GM19099 (cell line): ENCODE data around the gene CCNDBP1.

Source experiments
- POLR2A ChIP-seq: IDR thresholded peaks from 3 replicates; pipeline ENCODE4 v1.6.1; 2011; ENCODE audit warnings: low read depth; ENCODE audit not compliant: insufficient read length; ENCODE audit errors: extremely low read depth

The CCNDBP1 gene

DNA sequence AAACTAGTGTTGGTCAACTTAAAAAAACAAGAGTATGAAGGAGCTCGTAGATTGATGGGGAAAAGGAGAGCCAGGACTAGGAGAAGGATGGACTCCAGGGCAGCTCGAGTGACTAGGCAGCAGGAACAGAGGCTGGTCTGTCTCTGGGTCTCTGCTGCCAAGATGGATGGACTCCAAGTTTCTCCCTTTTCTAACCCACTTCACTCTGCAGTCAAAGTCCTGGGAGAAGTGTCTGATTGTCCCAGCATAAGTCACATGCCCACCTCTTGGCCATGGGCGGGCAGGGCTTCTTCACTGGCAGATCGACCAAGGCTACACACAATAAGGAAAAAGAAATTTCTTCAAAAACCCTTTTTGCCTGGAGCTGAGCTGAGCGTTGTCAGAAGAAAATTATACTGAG is 44.8 kb downstream of the CCNDBP1 start:
- TF ChIP-seq POLR2A: no peak

GRCh38 chr15:43230640-43231115 is 45.5 kb downstream of the CCNDBP1 start:
- TF ChIP-seq POLR2A: no peak

DNA sequence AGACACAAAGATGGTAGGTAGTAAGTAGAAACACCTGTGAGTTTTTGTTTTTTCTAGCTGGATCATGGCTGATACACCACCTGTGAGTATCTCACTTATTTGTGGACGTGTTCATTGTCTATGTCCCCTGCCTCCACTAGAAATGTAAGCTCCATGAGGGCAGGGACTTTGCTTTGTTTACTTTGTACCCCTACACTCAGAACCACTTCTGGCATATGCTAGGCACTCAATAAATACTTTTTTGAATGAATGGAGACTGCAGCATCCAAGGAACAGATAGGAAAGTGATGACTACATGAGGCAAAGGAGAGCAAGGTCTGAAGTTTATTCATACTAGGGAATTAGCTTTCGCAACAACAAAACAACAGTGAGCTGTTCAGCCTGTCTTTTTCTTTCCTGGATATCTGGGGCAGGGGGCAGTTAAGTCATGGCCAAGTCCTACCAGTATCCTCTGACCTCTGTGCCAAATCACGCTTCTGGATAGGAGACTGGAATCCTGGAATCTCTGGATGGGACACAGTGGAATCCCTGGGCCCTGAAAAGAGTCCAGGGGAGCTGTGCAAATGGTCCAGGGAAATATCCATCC is 47.2 kb downstream of the CCNDBP1 start:
- TF ChIP-seq POLR2A: no peak

DNA sequence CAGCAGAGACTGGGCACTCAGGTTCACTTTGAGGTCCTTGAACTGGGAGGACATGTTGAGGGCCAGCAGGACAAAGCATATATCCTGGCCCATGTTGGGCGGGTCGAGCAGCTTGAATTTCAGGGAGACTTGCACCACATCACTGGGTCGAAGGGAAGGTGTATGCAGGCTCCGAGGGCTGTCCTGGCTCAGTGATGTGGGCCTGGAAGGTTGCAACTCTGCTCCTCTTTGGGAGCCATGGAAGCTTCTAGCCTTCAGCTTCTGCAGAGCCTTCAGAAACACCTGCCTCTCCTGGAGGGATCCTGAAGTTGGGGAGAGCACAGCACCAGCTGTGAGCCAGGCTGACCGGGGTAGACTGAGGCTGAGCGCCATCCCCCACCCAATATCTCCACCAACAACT is 50.3 kb downstream of the CCNDBP1 start:
- TF ChIP-seq POLR2A: no peak

- no peak for TF ChIP-seq POLR2A
Measured at GRCh38 chr15:43237842-43238470, 52.8 kb downstream of the CCNDBP1 start.

DNA sequence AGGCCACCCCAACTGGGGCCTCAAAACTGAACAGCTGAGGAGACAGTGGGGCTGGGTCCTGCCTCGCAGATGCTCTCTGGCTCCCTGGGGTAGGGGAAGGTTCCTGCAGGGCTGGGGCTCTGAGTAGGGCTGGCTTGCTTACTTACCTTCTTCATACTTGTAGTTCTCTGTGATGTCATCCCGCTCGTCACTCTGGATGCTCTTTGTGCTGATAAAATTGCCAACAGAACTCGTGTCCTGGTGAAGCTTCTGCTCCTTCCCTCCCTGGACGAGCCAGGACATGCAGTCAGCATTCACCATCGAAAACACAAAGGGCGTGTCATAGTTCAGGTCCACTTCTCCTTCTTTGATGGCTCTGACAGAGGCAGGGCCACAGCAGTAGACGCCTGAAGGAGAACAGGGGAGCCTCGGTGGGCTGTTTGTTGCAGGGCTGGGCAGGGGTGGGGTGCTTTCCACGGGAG is 53.5 kb downstream of the CCNDBP1 start:
- TF ChIP-seq POLR2A: no peak

- no peak for TF ChIP-seq POLR2A
Measured at GRCh38 chr15:43239732-43240491, 54.7 kb downstream of the CCNDBP1 start.

DNA sequence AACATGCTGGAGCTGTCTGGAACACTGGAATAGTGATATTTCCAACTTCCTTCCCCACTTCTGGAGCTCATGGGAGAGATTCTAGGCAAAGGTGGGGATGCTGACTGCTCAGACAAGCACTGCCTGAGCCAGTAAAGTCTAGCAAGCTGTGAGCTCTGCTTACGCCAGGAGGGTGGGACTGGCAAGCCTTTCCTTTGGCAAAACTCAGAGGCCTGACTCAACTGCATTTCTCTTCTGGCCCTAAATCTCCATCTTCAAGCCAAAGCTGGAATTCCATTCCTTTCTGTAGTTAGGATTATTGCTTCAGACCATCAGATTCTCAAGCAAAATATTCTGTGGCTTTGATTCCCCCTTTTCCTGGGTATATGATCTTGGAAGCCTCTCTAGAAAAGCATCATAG is 55.9 kb downstream of the CCNDBP1 start:
- no peak for TF ChIP-seq POLR2A

- TF ChIP-seq POLR2A: no peak
Measured at GRCh38 chr15:43242616-43243015, 57.4 kb downstream of the CCNDBP1 start.

DNA sequence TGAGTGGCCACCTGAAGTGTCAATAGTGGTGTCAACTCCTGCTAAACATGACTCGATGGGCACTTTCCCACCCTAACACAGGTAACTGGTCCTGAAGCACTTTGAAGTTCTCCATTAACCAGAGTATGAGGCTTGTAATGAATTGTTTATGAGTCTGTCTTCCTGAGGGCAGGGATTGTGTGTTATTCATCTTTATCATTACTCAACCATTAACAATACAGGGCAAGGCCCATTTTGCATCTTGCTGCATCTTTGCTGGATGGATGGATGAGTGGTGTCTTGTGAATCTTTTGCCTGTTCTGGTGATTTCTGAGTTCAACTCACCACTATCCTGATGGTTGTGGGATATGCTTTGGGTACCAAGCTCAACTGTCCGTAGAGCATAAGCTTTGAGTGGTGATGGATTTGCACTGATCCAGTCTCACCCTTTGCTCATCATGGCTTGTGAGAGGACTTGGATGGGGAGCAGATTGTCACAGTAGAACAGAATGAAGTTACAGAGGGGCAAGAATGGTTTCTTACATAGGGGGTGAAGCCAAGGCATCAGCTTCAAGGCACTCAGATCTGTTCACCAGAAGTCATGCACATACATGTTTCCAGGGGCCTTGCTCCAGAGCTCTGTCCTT is 57.9 kb downstream of the CCNDBP1 start:
- no peak for TF ChIP-seq POLR2A

DNA sequence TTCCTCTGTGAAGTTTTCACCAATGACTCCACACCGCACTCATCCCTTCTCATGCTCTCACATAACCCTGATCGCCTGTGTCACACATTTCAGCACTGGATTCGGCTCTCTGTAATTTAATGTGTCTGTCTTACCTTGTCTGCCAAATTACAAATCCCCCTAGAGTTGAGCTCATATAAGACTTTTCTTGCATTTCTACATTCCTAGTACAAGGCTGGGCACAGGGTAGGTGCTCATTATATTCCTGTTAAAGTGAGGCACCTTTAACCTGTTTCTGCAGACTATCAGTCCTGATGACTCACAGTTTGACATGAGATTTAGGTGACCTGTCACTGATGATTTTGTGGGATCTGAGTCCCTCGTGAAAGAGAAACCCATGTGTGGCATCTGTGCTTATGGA is 58.9 kb downstream of the CCNDBP1 start:
- TF ChIP-seq POLR2A: no peak

DNA sequence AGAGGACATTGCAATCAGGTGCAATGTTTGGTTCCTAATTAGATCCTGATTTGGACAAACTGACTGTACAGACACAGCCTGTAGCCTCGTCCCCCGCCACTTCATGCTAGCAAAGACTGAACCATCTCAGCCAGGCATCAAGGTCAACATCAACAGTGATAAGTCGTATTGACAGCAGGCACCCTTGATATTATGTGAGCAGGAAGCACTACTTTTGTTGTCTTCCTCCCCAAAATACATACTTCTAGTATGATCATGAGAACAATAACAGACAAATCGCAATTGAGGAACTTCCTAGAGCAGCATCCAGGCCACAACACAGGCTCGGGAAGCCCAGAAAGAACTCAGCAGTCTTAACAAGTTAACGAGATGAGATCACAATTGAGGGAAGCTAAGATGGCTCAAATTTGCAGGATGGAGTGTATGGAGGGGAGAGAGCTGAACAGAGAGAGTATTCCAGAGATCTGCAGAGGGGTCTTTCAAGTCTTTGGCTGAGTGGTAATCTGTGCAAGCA is 61.1 kb downstream of the CCNDBP1 start:
- TF ChIP-seq POLR2A: no peak
